Heart left ventricle (tissue), 13 donors: Measurements from ENCODE around the gene CTNND2.

Experiments used
- CTCF ChIP-seq, 12 donors: fragments of 200-600 bp; sonication (generic) in 4 of 12; IDR thresholded peaks; one replicate each; pipeline versions ENCODE4 v1.5.0 to v1.8.0; 2018 to 2022; ENCODE audit warnings: antibody characterized with exemption in 12 of 12, mild to moderate bottlenecking in 5 of 12
- POLR2A ChIP-seq, 2 donors: fragments of 450-650 bp; IDR thresholded peaks; one replicate each; pipeline ENCODE4 v1.6.1; 2017; ENCODE audit warnings: antibody characterized with exemption in 2 of 2, mild to moderate bottlenecking in 2 of 2, moderate library complexity in 2 of 2
- donor health status: ischemic (EF 13 %, LVEDD 7.1; RV severe dilation, severe dysfunction).
- donor health status: DM: no; HTN: yes; CAD: no.
- donor health status: DM: no; HTN: no; CAD: no.
- donor health status: ischemic (EF 25% LVEDD 6.9; RV normal size, moderate dysfunction).
- donor health status: ischemic (EF 25% LVEDD 5.7; RV mildly dilated, moderate dysfunction).
- donor health status: ischemic (EF 35%, LVEDD 5.7; RV mildly dilated, moderate dysfunction).
- donor health status: nonischemic (EF 11% LVEDD 7.7; RV severe dilation, severe dysfunction).
- donor health status: DM: yes; HTN: yes; CAD: no.
- donor health status: PGD.
- donor health status: ischemic (EF 29% LVEDD 5.4; RV normal size, mild dysfunction).
- donor health status: nonischemic (EF 23%, LVEDD 6.1; RV moderate dilation, normal function).

DNA sequence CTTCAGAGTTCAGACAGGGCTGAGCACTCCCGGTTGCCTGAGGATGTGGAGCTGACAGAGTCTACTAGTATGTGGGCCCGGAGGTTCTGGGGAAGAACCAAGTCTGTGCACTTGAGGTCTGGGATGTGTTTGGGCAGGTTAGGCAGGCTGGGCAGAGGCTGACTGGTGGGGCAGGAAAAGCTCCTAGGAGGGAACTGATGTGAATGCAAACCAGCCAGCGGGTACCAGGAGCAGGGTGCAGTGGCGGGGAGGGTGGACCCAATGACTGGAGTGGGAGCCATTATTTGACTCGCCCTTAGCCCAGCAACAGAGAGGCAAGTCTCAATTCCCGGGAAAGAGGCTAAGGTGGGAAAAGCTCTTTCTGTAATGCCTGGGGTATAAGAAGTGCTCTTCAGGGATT, 723.4 kb downstream of the CTNND2 start:
- TF ChIP-seq CTCF (IDR thresholded peaks at IDR 0.05): no peak
- no peak for TF ChIP-seq POLR2A (IDR thresholded peaks at IDR 0.05)
